VCaP (cell line): ENCODE data around the gene HOXA2.
A peak's percentile ranks its signal among the peaks of the same experiment; 100 is the strongest.

Source experiments
- H3K27ac ChIP-seq: fragments of 450-650 bp; 2 replicates; pipeline ENCODE4 v1.5.1; 2017
- TF ChIP-seq, protein P1 (sequence below): fragments of 450-650 bp; conservative IDR thresholded peaks from 2 replicates; pipeline ENCODE4 v1.5.1; 2017; ENCODE audit warnings: mild to moderate bottlenecking, moderate library complexity

The HOXA2 gene

DNA sequence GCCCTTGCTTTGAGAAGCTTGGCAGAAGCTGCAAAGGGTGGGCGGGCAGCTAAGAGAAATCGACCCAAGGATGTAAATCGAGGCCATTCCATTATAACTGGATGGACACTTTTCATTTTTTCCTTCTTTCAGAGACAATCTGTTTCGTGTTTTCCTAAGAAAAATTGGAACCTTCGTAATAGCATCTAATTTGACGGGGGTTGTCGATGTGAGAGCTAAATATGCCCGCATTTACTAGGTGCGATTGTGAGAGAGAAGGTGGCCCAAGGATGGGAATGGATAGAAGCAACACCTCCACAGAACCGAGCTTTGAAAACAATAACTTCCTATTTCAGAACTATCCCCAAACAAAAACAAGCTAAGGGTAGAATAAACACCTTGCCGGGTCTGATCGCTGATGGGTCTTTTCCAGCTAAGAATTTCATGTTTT lies 28.9 kb upstream of the HOXA2 start:
- peak overlapping the region; percentile 71; the same call in 1 of the 2 replicates for H3K27ac ChIP-seq
- TF ChIP-seq, protein P1, sequence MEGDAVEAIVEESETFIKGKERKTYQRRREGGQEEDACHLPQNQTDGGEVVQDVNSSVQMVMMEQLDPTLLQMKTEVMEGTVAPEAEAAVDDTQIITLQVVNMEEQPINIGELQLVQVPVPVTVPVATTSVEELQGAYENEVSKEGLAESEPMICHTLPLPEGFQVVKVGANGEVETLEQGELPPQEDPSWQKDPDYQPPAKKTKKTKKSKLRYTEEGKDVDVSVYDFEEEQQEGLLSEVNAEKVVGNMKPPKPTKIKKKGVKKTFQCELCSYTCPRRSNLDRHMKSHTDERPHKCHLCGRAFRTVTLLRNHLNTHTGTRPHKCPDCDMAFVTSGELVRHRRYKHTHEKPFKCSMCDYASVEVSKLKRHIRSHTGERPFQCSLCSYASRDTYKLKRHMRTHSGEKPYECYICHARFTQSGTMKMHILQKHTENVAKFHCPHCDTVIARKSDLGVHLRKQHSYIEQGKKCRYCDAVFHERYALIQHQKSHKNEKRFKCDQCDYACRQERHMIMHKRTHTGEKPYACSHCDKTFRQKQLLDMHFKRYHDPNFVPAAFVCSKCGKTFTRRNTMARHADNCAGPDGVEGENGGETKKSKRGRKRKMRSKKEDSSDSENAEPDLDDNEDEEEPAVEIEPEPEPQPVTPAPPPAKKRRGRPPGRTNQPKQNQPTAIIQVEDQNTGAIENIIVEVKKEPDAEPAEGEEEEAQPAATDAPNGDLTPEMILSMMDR, result no peak

DNA sequence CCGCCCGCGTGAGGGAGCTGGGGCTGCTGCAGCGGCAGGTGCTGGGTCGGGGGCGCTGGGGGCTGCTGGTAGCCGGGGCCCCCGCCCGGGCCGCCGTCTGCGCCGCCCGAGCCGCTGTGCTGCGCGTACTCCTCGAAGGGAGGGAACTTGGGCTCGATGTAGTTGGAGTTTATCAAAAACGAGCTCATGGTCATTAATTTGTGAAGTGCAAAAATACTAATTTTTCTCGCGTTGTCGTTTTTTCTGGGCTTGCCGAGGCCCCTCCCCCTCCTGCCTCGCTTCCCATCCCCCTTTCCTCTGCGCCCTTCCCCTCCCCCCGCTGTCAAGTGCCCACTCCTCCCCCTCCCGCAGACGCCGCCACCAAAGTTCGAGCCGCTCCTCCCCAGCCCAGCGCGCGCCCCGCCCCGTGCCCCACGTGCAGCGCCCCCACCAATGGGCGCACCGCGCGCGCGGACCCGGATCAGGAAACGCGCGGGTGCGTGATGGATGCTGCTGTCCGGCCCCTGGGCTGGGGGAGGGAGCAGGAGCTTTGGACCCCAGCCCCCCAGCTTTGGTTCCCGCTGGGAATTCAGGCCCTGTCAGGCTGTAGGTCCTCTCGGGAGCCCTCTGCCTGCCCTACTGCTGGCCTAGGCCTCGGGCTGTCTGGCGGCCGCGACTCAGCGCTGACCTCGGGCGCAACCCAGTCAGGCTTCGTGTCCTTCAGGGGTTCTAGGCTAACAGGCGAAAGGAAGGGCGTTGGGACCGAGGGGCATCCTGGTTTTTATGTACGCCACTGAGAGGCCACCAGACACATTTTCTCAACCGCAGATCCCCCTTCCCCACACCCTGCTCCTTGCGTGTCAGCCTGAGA lies 28.3 kb upstream of the HOXA2 start, which contains the start of gene HOXA4:
HOXA4 (minus strand) TSS at position 218 of the 850 bp plus-strand sequence; CDS start at position 194, 24 bp downstream.
- TF ChIP-seq, protein P1, result no peak
- peak within 1 kb of the TSS; percentile 71 for H3K27ac ChIP-seq

DNA sequence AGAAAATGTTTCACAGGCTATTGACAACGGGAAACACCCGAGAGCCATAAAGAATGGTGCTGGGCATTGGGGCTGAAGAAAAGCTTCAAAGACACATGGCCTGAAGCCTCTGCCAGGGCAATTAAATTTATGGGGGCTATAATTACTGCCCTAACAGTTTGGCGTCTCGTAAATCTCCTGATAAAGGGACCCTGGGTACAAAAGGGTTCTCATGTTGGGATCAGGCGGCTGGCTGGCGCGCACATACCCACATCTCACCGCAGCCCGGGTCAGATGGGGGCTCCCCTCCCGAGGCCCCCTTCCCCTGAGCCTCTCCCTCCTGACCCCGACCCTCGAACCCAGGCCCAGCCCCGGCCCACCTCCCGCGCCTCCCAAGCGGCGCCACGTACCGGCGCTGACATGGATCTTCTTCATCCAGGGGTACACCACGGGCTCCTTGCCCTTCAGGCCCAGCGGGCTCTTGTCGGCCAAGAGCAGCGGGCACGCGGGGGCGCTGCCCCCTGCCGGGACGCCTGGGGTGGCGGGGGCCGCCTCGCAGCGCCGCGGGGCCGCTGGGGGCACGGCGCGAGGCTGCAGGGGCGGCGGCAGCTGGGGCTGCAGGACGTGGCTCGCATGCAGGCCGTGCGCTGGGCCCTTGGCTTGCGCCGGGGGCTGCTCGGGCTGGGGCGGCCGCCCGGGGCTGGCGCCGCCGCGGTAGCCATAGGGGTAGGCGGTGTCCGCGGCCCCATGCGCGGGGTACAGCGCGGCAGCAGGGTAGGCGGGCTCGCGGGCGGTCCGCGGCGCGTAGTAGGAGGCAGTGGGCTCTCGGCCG lies 27.5 kb upstream of the HOXA2 start:
- H3K27ac ChIP-seq, result peak overlapping the region; percentile 71
- TF ChIP-seq, protein P1, result peak; percentile 46

DNA sequence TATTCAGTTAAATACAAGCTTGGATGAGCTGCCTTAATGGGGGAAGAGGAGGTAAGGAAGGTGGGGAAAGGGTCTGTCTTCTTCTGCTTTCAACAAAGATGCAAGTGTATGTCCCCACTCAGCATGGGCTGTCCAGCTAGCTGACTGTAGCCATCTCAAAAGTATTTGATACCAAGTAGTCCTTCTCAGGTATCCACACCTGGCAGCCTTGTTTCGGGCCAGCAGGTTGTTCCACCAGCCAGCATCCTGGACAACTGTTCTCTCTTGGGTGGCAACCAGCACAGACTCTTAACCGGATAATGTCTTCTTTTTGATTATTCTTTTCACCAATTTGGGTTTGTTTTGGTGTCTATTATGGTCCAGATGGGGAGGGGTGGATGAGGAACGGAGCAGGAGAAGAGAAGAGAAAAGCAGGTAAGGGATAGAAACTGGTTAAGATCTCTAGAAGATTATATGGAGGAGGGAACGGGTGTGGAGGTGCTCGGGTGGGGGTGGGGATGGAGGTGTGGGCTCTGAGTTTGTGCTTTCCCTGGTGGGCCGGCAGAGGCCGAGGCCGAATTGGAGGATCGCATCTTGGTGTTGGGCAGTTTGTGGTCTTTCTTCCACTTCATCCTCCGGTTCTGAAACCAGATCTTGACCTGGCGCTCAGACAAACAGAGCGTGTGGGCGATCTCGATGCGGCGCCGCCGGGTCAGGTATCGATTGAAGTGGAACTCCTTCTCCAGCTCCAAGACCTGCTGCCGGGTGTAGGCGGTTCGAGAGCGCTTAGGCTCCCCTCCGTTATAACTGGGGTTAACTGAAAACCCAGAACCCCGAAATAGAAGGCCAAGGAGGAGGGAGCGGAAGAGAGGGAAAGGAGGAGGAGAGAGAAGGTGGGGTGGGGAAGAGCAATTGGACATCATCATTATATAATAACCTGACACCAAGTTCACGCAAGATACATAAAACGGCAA lies 26.6 kb upstream of the HOXA2 start:
- H3K27ac ChIP-seq, result no peak overlapping the region
- TF ChIP-seq, protein P1, result no peak

DNA sequence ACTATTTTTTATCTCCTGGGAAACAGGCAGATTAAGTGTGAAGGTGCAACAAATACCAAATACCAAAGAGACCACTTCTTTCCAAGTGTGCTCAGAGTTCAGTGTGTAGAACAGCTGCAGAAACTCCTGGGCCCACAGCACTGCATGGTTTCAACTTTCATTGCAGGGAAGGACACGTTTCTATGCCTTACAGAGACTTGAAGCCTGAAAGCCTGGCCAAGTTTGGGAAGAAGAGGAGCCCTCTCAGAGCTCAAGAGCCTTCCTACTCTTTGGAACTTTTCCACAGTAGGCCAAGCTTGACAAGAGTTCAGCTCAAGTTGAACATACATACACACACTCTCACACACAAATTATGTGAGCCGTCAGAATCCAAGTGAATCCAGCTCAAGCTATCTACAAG lies 25.6 kb upstream of the HOXA2 start:
- TF ChIP-seq, protein P1, result no peak
- no peak overlapping the region for H3K27ac ChIP-seq

DNA sequence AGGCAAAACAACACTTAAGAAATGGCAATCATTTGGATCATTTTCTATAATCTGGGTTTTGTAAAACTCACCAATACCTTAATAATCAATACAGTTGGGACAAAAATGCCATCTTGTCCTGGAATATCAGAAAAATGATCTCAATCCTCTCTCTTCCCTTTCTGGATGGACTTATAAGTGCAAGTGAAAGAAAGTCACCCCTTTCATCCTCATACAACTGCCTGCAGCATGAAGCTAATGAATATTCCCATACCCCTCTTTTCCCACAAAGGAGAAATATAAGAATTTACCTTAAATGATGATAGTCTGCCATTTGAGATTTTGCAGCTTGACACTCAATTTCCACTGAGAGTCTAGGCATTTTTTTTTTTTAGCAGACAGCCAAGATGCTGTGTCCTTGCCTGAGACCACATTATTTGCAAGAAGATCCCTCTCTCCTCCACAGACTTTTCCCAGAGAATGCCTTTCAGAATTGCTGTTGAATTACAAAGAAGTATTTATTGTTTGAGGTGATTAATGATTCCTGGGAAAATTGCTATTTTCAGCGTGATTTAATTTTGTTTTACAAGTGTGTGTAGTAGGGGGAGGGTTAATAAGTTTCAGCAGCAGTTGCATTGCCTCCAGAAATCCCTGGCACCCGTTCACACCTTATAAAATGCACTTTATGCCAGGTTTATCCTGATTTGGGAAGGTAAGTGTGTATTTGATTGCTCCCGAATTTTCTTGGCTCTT lies 24.3 kb upstream of the HOXA2 start:
- H3K27ac ChIP-seq, result no peak overlapping the region
- TF ChIP-seq, protein P1, result no peak
